Activated CD8-positive, alpha-beta memory T cell treated with anti-CD3 and anti-CD28 coated beads for 4 hours (primary cell): ENCODE results near the gene ART4.

ENCODE experiments used
- DNase-seq, 2 donors: peaks; one replicate each; pipeline ENCODE4 v3.0.0-alpha.2; 2020; ENCODE audit warnings: low read depth in 2 of 2

Gene ART4

GRCh38 chr12:14810953-14811483 lies 32.3 kb downstream of the ART4 start:
- no peak for DNase-seq

GRCh38 chr12:14810167-14810952 lies 33.0 kb downstream of the ART4 start:
- no peak for DNase-seq

DNA sequence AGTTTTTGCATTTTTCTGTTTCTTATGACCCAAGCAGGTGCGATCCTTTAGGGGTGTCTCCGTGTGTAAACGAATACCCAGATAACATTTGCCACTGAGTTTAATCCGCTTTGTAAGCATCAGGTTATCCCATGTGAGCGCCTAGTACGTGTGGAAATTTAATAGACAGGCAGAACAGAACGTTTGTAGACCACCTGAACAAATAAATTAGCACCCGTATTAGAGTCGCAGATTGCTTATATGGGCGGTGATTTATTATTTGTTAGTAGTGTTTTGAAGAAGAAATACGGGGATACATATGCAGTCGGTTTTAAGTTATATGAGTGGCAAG lies 39.5 kb downstream of the ART4 start:
- no peak for DNase-seq

DNA sequence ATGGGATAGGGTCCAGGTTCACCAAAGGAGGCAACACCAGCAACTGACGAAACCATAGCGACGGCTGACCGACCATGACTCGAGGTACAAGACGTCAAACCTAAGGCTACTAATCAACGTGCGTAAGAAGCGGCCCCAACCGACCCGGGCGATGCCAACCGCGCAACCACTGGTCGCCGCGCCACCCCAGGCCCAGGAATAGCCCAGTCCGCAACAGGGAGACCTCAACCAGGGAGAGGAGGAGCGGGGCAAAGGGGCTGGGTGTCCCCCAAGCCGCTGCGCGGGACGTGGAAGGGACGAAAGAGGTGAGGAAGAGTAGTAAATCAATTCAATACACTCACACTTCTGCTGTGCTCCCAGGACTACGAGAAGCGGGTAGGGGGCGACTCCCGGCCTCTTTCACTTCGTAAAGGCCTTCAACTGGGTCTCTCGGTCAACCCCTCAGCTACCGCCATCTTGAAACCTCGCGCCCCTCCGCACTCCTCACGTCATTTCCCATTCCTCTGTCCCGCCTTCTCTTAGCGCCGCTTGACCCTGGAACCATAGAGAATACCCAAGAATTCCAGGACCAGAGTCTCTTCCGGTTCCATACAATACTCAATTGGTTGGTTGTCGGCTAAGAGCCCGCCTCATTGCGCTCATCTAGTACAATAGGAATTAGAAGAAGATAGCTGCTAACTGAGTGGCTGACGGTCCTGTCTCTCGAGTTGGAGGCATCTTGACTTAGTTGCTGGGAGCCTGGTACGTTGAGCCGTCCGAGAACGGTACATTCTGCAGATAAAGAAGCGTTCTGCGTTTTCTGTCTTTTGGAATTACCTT lies 40.1 kb downstream of the ART4 start, which contains the start of the genes C12orf60 and WBP11:
Gene C12orf60 (plus strand): TSS at position 660 of the 819 bp plus-strand sequence. CDS start 19,266 bp downstream, outside the sequence.
Gene WBP11 (minus strand): TSS at position 468 of the 819 bp plus-strand sequence. CDS start 2,095 bp downstream, outside the sequence.
- peak; percentile 64 to 83 for DNase-seq

- DNase-seq: no peak
These were observed 40.7 kb downstream of the ART4 start for GRCh38 chr12:14802721-14803010.

- no peak for DNase-seq
These were observed 41.1 kb downstream of the ART4 start for GRCh38 chr12:14802247-14802646.

GRCh38 chr12:14795028-14795448 lies 48.3 kb downstream of the ART4 start:
- DNase-seq: no peak

DNA sequence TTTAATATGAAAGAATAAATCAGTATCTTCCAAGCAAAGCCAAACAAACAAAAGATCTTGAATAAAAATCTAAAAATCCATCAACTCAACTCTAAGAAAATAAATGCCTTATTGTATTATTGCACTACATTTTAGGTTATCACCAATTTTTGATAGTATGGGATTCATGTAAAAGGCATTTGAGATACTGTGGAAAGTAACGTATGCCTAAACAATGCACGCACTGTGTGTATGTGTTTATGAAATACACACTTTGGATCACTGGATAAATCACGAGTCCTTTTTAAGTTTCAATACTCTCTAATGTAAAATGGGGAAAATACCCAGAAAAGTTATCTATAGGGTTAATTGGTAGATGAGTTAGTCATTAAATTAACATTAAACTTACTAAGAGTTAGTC lies 57.8 kb downstream of the ART4 start:
- no peak for DNase-seq

GRCh38 chr12:14784471-14784870 lies 58.9 kb downstream of the ART4 start:
- no peak for DNase-seq

GRCh38 chr12:14782756-14783155 lies 60.6 kb downstream of the ART4 start:
- no peak for DNase-seq

GRCh38 chr12:14781563-14781962 lies 61.8 kb downstream of the ART4 start:
- no peak for DNase-seq

DNA sequence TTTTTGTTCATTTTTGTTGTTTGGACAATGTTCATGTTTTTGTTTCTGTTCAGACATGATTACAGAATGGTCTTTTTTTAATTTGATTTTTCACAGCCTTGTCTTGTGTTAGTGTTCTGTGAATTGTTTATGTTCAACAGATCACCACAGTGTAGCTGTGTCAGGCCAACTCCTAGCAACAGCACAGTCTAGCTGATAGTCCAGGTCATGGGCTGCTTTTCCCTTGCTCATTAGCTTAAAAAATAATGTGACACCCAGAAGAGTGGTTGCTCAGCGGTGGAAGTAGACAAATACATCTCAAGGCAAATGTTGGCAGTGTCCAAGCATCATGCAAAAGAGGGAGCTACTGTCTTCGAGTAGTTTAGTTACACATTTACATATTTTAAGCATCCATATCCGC lies 62.5 kb downstream of the ART4 start:
- DNase-seq: no peak

GRCh38 chr12:14779834-14780233 lies 63.5 kb downstream of the ART4 start:
- DNase-seq: no peak

- DNase-seq: no peak
These were observed 66.1 kb downstream of the ART4 start for GRCh38 chr12:14777271-14777670.

GRCh38 chr12:14776236-14776961 lies 66.9 kb downstream of the ART4 start:
- no peak for DNase-seq

DNA sequence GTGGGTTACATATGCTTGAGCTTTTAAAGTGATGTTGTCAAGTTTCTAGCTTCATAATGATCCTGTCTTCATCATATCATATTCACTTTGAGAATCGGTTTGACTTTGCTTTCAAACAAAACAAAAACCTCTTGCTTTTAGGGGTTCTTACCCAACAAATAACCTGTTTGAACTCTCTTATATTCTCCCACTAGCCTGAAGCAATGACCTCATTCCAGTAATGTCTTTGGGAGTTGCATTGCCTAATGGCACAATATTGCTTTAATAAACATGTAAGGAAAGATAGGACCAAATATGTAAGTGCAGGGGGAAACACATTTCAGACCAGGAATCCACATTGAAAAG lies 67.7 kb downstream of the ART4 start:
- no peak for DNase-seq
